GM18507 (cell line): ENCODE data around the gene PCDHB9.
"Not testable (repeated sequence)": the region's sequence is repeated elsewhere in the genome, so short reads cannot be mapped to it uniquely, and the experiment has no call there.

Experiments
- DNase-seq: peaks from one replicate; pipeline ENCODE4 v3.0.0; 2011; ENCODE audit warnings: low read depth; ENCODE audit not compliant: insufficient read length; ENCODE audit errors: extremely low spot score
- FAIRE-seq: peaks from 2 replicates; lab custom pipeline; 2011; peaks lifted over from hg19 to GRCh38; lab: Jason Lieb, UNC

The PCDHB9 gene

DNA sequence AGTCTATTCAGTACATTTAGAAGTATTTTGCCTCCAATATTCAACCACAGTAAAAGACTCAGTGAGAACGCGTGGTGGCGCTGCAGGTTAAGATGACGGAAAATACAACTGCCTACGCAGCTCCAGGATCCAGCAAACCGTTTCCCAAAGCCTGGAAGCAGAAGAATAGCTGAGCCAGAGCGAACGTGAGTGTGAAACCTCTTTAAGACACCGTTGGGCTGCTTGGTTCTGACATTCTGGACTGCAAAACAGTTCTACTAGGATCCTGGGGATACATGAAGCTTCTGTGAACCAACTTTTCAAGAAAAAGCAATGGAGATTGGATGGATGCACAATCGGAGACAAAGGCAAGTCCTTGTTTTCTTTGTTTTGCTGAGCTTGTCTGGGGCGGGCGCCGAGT is 4.7 kb upstream of the PCDHB9 start, which contains the start of gene PCDHB16:
Gene PCDHB16 (plus strand): TSS at position 140 of the 400 bp plus-strand sequence. CDS start 173 bp downstream, at position 313.
- no peak for FAIRE-seq
- DNase-seq = no peak

DNA sequence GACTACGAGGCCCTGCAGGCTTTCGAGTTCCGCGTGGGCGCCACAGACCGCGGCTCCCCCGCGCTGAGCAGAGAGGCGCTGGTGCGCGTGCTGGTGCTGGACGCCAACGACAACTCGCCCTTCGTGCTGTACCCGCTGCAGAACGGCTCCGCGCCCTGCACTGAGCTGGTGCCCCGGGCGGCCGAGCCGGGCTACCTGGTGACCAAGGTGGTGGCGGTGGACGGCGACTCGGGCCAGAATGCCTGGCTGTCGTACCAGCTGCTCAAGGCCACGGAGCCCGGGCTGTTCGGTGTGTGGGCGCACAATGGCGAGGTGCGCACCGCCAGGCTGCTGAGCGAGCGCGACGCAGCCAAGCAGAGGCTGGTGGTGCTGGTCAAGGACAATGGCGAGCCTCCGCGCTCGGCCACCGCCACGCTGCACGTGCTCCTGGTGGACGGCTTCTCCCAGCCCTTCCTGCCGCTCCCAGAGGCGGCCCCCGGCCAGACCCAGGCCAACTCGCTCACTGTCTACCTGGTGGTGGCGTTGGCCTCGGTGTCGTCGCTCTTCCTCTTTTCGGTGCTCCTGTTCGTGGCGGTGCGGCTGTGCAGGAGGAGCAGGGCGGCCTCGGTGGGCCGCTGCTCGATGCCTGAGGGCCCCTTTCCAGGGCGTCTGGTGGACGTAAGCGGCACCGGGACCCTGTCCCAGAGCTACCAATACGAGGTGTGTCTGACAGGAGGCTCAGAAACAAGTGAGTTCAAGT is 2.7 kb upstream of the PCDHB9 start:
- DNase-seq, FAIRE-seq: not testable (repeated sequence)

DNA sequence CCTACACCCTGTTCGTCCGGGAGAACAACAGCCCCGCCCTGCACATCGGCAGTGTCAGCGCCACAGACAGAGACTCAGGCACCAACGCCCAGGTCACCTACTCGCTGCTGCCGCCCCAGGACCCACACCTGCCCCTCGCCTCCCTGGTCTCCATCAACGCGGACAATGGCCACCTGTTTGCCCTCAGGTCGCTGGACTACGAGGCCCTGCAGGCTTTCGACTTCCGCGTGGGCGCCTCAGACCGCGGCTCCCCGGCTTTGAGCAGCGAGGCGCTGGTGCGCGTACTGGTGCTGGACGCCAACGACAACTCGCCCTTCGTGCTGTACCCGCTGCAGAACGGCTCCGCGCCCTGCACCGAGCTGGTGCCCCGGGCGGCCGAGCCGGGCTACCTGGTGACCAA is 1.7 kb downstream of the PCDHB9 start:
- DNase-seq, FAIRE-seq: not testable (repeated sequence)

DNA sequence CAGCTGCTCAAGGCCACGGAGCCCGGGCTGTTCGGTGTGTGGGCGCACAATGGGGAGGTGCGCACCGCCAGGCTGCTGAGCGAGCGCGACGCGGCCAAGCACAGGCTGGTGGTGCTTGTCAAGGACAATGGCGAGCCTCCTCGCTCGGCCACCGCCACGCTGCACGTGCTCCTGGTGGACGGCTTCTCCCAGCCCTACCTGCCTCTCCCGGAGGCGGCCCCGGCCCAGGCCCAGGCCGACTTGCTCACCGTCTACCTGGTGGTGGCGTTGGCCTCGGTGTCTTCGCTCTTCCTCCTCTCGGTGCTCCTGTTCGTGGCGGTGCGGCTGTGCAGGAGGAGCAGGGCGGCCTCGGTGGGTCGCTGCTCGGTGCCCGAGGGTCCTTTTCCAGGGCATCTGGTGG is 2.2 kb downstream of the PCDHB9 start:
- not testable (repeated sequence) for DNase-seq, FAIRE-seq

DNA sequence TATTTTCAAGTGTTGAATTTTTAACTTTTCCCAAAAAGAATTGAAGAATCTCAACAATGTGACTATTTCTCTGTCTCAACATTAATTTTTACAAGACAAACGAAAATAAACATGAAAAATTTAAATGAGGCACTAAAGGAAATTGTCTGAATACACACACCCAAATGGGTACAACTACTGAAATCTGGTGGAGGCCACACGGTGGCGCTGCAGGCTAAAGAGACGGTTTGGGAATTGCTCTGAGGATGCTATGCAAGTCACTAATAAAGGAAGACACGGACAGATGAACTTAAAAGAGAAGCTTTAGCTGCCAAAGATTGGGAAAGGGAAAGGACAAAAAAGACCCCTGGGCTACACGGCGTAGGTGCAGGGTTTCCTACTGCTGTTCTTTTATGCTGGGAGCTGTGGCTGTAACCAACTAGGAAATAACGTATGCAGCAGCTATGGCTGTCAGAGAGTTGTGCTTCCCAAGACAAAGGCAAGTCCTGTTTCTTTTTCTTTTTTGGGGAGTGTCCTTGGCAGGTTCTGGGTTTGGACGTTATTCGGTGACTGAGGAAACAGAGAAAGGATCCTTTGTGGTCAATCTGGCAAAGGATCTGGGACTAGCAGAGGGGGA is 5.3 kb downstream of the PCDHB9 start, which contains the start of gene PCDHB10:
Gene PCDHB10 (plus strand): TSS at position 244 of the 616 bp plus-strand sequence. CDS start 200 bp downstream, at position 444.
- FAIRE-seq (no peak), DNase-seq (no peak)

GRCh38 chr5:141194332-141194731 is 7.4 kb downstream of the PCDHB9 start:
- DNase-seq, FAIRE-seq: not testable (repeated sequence)

DNA sequence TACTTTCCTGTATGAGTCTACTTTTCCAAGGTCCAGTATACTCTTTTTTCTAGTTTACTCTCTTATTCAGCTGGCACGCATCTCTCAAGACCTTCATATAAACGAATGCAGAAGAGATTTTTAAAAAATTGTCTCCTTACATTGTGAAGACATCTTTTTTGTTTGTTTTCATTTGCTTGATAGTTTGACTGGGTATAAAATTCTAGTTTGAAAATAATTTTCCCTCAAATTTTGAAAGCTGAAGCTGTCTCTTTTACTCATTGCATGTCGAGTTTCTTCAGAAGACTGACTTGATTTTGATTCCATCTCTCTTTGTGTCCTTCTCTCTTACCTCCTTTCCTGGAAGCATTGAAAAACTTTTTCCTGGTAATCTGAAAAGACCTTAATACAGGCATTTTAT is 9.4 kb downstream of the PCDHB9 start:
- FAIRE-seq (no peak), DNase-seq (no peak)

- DNase-seq = no peak
- no peak for FAIRE-seq
Observed at GRCh38 chr5:141199359-141200235, 12.6 kb downstream of the PCDHB9 start, which contains the start of gene PCDHB11. PCDHB11 (plus strand) TSS chr5:141199627; CDS start chr5:141199775, 148 bp downstream.

- DNase-seq, FAIRE-seq: not testable (repeated sequence)
Observed at GRCh38 chr5:141201126-141201525, 14.2 kb downstream of the PCDHB9 start.

DNA sequence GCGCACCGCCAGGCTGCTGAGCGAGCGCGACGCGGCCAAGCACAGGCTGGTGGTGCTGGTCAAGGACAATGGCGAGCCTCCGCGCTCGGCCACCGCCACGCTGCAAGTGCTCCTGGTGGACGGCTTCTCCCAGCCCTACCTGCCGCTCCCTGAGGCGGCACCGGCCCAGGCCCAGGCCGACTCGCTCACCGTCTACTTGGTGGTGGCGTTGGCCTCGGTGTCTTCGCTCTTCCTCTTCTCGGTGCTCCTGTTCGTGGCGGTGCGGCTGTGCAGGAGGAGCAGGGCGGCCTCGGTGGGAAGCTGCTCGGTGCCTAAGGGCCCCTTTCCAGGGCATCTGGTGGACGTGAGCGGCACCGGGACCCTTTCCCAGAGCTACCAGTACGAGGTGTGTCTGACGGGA is 14.7 kb downstream of the PCDHB9 start:
- FAIRE-seq, DNase-seq: not testable (repeated sequence)

- FAIRE-seq (no peak), DNase-seq (no peak)
Observed at GRCh38 chr5:141208478-141208877, 21.5 kb downstream of the PCDHB9 start, which contains the start of gene PCDHB12. PCDHB12 (plus strand) TSS chr5:141208719; CDS start chr5:141208908, 189 bp downstream.

DNA sequence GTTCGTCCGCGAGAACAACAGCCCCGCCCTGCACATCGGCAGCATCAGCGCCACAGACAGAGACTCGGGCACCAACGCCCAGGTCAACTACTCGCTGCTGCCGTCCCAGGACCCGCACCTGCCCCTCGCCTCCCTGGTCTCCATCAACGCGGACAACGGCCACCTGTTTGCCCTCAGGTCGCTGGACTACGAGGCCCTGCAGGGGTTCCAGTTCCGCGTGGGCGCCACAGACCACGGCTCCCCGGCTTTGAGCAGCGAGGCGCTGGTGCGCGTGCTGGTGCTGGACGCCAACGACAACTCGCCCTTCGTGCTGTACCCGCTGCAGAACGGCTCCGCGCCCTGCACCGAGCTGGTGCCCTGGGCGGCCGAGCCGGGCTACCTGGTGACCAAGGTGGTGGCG is 23.3 kb downstream of the PCDHB9 start:
- not testable (repeated sequence) for FAIRE-seq, DNase-seq

GRCh38 chr5:141210849-141211248 is 23.9 kb downstream of the PCDHB9 start:
- DNase-seq, FAIRE-seq: not testable (repeated sequence)

GRCh38 chr5:141213656-141214339 is 26.8 kb downstream of the PCDHB9 start, which contains the start of gene PCDHB13:
PCDHB13 (plus strand) TSS chr5:141213919; CDS start chr5:141214124, 205 bp downstream.
- FAIRE-seq, DNase-seq: not testable (repeated sequence)

DNA sequence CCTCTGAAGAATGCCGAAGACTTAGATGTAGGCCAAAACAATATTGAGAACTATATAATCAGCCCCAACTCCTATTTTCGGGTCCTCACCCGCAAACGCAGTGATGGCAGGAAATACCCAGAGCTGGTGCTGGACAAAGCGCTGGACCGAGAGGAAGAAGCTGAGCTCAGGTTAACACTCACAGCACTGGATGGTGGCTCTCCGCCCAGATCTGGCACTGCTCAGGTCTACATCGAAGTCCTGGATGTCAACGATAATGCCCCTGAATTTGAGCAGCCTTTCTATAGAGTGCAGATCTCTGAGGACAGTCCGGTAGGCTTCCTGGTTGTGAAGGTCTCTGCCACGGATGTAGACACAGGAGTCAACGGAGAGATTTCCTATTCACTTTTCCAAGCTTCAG is 27.6 kb downstream of the PCDHB9 start:
- DNase-seq, FAIRE-seq: not testable (repeated sequence)

DNA sequence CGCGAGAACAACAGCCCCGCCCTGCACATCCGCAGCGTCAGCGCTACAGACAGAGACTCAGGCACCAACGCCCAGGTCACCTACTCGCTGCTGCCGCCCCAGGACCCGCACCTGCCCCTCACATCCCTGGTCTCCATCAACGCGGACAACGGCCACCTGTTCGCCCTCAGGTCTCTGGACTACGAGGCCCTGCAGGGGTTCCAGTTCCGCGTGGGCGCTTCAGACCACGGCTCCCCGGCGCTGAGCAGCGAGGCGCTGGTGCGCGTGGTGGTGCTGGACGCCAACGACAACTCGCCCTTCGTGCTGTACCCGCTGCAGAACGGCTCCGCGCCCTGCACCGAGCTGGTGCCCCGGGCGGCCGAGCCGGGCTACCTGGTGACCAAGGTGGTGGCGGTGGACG is 28.5 kb downstream of the PCDHB9 start:
- not testable (repeated sequence) for FAIRE-seq, DNase-seq

DNA sequence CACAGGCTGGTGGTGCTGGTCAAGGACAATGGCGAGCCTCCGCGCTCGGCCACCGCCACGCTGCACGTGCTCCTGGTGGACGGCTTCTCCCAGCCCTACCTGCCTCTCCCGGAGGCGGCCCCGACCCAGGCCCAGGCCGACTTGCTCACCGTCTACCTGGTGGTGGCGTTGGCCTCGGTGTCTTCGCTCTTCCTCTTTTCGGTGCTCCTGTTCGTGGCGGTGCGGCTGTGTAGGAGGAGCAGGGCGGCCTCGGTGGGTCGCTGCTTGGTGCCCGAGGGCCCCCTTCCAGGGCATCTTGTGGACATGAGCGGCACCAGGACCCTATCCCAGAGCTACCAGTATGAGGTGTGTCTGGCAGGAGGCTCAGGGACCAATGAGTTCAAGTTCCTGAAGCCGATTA is 29.1 kb downstream of the PCDHB9 start:
- FAIRE-seq, DNase-seq: not testable (repeated sequence)

GRCh38 chr5:141223112-141223783 is 36.3 kb downstream of the PCDHB9 start, which contains the start of gene PCDHB14:
PCDHB14 (plus strand) TSS chr5:141223343; CDS start chr5:141223506, 163 bp downstream.
- DNase-seq (no peak), FAIRE-seq (no peak)
